GM18508 (cell line): Measurements from ENCODE around the gene PFKP.
"Not testable (repeated sequence)": the region's sequence is repeated elsewhere in the genome, so short reads cannot be mapped to it uniquely, and the experiment has no call there.

Source experiments
- ATAC-seq: cut with Tn5 transposase; IDR thresholded peaks from one replicate; pipeline ENCODE4 v1.9.1; 2021; ENCODE audit warnings: moderate number of reproducible peaks; ENCODE audit not compliant: insufficient read depth, unreplicated experiment

PFKP gene

GRCh38 chr10:3094609-3095036, 27.3 kb downstream of the PFKP start:
- ATAC-seq = no peak

GRCh38 chr10:3095373-3096139, 28.2 kb downstream of the PFKP start:
- no peak for ATAC-seq

GRCh38 chr10:3096149-3096548, 28.8 kb downstream of the PFKP start:
- ATAC-seq = no peak

- no peak for ATAC-seq
Measured at GRCh38 chr10:3097160-3097559, 29.8 kb downstream of the PFKP start.

GRCh38 chr10:3098689-3099088, 31.3 kb downstream of the PFKP start:
- no peak for ATAC-seq

GRCh38 chr10:3099291-3100092, 32.1 kb downstream of the PFKP start:
- ATAC-seq = no peak

GRCh38 chr10:3100093-3100792, 32.9 kb downstream of the PFKP start:
- ATAC-seq = no peak

GRCh38 chr10:3100856-3101640, 33.7 kb downstream of the PFKP start:
- ATAC-seq = no peak

- ATAC-seq = no peak
Measured at GRCh38 chr10:3102720-3103427, 35.5 kb downstream of the PFKP start.

- ATAC-seq = no peak
Measured at GRCh38 chr10:3103646-3104045, 36.3 kb downstream of the PFKP start.

GRCh38 chr10:3104251-3104918, 37.0 kb downstream of the PFKP start:
- ATAC-seq = no peak

GRCh38 chr10:3105166-3105565, 37.8 kb downstream of the PFKP start:
- ATAC-seq = no peak

- no peak for ATAC-seq
Measured at GRCh38 chr10:3105905-3106304, 38.6 kb downstream of the PFKP start.

GRCh38 chr10:3106328-3106727, 39.0 kb downstream of the PFKP start:
- ATAC-seq = not testable (repeated sequence)

GRCh38 chr10:3106928-3107425, 39.6 kb downstream of the PFKP start:
- no peak for ATAC-seq

- no peak for ATAC-seq
Measured at GRCh38 chr10:3107426-3107961, 40.1 kb downstream of the PFKP start.

GRCh38 chr10:3108033-3108432, 40.7 kb downstream of the PFKP start:
- ATAC-seq = no peak

- ATAC-seq = no peak
Measured at GRCh38 chr10:3108575-3109105, 41.3 kb downstream of the PFKP start.
